AG04449 (cell line): ENCODE data around the gene CASP1.

Experiments used
- CTCF ChIA-PET: fragments of 350-600 bp; formaldehyde crosslinking; extraction: SDS; loops from one replicate; lab custom pipeline; 2021; ENCODE audit warnings: antibody characterized with exemption; lab: Yijun Ruan, JAX
- POLR2A ChIA-PET: fragments of 400-600, 350-600 bp; formaldehyde crosslinking; extraction: SDS; loops from one replicate; lab custom pipeline; 2020; ENCODE audit warnings: antibody characterized with exemption, inconsistent platforms; lab: Yijun Ruan, JAX
- DNase-seq: peaks from one replicate; pipeline ENCODE4 v3.0.0-alpha.2; 2010; ENCODE audit warnings: low read depth, low spot score
- H3K4me3 ChIP-seq: 2 replicates; pipeline ENCODE4 v1.5.1; 2011; ENCODE audit warnings: low read depth, mild to moderate bottlenecking, control low read depth, low read length
- CTCF ChIP-seq: IDR thresholded peaks from one replicate; pipeline ENCODE4 v1.5.1; 2011; ENCODE audit warnings: mild to moderate bottlenecking, moderate library complexity, low read length, control low read depth, inconsistent platforms; ENCODE audit not compliant: insufficient read depth; ENCODE audit errors: missing control alignments

Gene CASP1

GRCh38 chr11:105005451-105005845 lies 29.5 kb downstream of the CASP1 start:
- no peak for DNase-seq
- TF ChIP-seq CTCF, result no peak
- ChIA-PET CTCF (no interaction called here), POLR2A (no interaction called here)
- no peak overlapping the region for H3K4me3 ChIP-seq

- POLR2A ChIA-PET, result no interaction called here
- no peak for TF ChIP-seq CTCF
- CTCF ChIA-PET, result no interaction called here
- no peak for DNase-seq
- H3K4me3 ChIP-seq, result no peak overlapping the region
Observed at GRCh38 chr11:105004021-105004420, 30.9 kb downstream of the CASP1 start.

- no peak for DNase-seq
- no peak overlapping the region for H3K4me3 ChIP-seq
- CTCF ChIA-PET, result no interaction called here
- no peak for TF ChIP-seq CTCF
- POLR2A ChIA-PET, result no interaction called here
Observed at GRCh38 chr11:105003151-105003550, 31.8 kb downstream of the CASP1 start.

GRCh38 chr11:105000797-105001196 lies 34.1 kb downstream of the CASP1 start:
- H3K4me3 ChIP-seq, result no peak overlapping the region
- POLR2A ChIA-PET, result no interaction called here
- no peak for DNase-seq
- CTCF ChIA-PET, result interaction anchor here (1.0 kb wide), 1 partner anchor 8 kb away, joined by 3 read pairs; no protein-coding TSS in a partner anchor
- peak; percentile 19 for TF ChIP-seq CTCF

- H3K4me3 ChIP-seq, result no peak overlapping the region
- CTCF ChIA-PET, result interaction anchor here (1.0 kb wide), 1 partner anchor 9 kb away, joined by 3 read pairs; no protein-coding TSS in a partner anchor
- POLR2A ChIA-PET, result no interaction called here
- no peak for DNase-seq
- TF ChIP-seq CTCF, result peak; percentile 20
Observed at GRCh38 chr11:105000167-105000566, 34.8 kb downstream of the CASP1 start.

GRCh38 chr11:104999721-105000120 lies 35.2 kb downstream of the CASP1 start:
- ChIA-PET POLR2A (no interaction called here), CTCF (no interaction called here)
- TF ChIP-seq CTCF, result no peak
- no peak overlapping the region for H3K4me3 ChIP-seq
- no peak for DNase-seq
